Right renal pelvis (tissue), 4 donors: ENCODE results near the gene HNRNPA2B1. TPM values are rescaled to one million over a fixed set of nuclear protein-coding genes. Genes with fewer than 3 reads are reported as not detected.
"Not testable (repeated sequence)": the region's sequence is repeated elsewhere in the genome, so short reads cannot be mapped to it uniquely, and the experiment has no call there.

Experiments
- DNase-seq, 4 donors: peaks; one replicate each; pipeline ENCODE4 v3.0.0-alpha.2; 2013; ENCODE audit warnings: low read depth in 4 of 4, low spot score in 3 of 4, missing footprints in 1 of 4
- polyA plus RNA-seq, 4 donors: library from polyadenylated mRNA; unstranded; fragments of 120-200 nt; gene quantifications; one replicate each; pipeline ENCODE4 v1.2.1, GENCODE V29; 2013; ENCODE audit not compliant: insufficient read length in 4 of 4

Gene HNRNPA2B1
- polyA plus RNA-seq, 4 donors: 1,374 to 1,607 (median 1,513) TPM

GRCh38 chr7:26167303-26167934 lies 33.1 kb downstream of the HNRNPA2B1 start:
- DNase-seq: no peak

- DNase-seq: no peak
Measured at GRCh38 chr7:26166684-26167266, 33.8 kb downstream of the HNRNPA2B1 start.

- no peak for DNase-seq
Measured at GRCh38 chr7:26165950-26166683, 34.4 kb downstream of the HNRNPA2B1 start.

GRCh38 chr7:26163804-26164203 lies 36.7 kb downstream of the HNRNPA2B1 start:
- DNase-seq: not testable (repeated sequence)

- no peak for DNase-seq
Measured at GRCh38 chr7:26162431-26162830, 38.1 kb downstream of the HNRNPA2B1 start.

GRCh38 chr7:26160896-26161295 lies 39.6 kb downstream of the HNRNPA2B1 start:
- no peak for DNase-seq

- DNase-seq: no peak
Measured at GRCh38 chr7:26159243-26159642, 41.3 kb downstream of the HNRNPA2B1 start.

- DNase-seq: no peak
Measured at GRCh38 chr7:26157520-26158105, 42.9 kb downstream of the HNRNPA2B1 start.

GRCh38 chr7:26156451-26157420 lies 43.8 kb downstream of the HNRNPA2B1 start:
- DNase-seq: no peak

GRCh38 chr7:26155531-26156375 lies 44.8 kb downstream of the HNRNPA2B1 start:
- DNase-seq: no peak

- no peak for DNase-seq
Measured at GRCh38 chr7:26153823-26154783, 46.4 kb downstream of the HNRNPA2B1 start.

GRCh38 chr7:26153241-26153822 lies 47.2 kb downstream of the HNRNPA2B1 start:
- DNase-seq: no peak

- DNase-seq: not testable (repeated sequence)
Measured at GRCh38 chr7:26152782-26153240, 47.7 kb downstream of the HNRNPA2B1 start.

GRCh38 chr7:26151953-26152781 lies 48.4 kb downstream of the HNRNPA2B1 start, which contains the start of gene NFE2L3:
NFE2L3 (plus strand) TSS chr7:26152198; CDS start chr7:26152499, 301 bp downstream.
- peak in 3 of 4 donors; percentile 49 to 50 (median 50) for DNase-seq

- no peak for DNase-seq
Measured at GRCh38 chr7:26151650-26151952, 48.9 kb downstream of the HNRNPA2B1 start.

GRCh38 chr7:26151096-26151495 lies 49.5 kb downstream of the HNRNPA2B1 start:
- no peak for DNase-seq
